SK-MEL-5 (cell line): ENCODE results near the gene PKLR. TPM values are rescaled to one million over a fixed set of nuclear protein-coding genes. Genes with fewer than 3 reads are reported as not detected.
"Not testable (repeated sequence)": the region's sequence is repeated elsewhere in the genome, so short reads cannot be mapped to it uniquely, and the experiment has no call there.

ENCODE experiments used
- DNase-seq: peaks from one replicate; pipeline ENCODE4 v3.0.0-alpha.2; 2016; ENCODE audit warnings: low read depth, low spot score
- in situ Hi-C: cut with HindIII; loops from 2 replicates; pipeline ENCODE4 v1.10.0; 2016; ENCODE audit warnings: low sequenced_read_pairs, high pct_unique_total_duplicates, low pct_unique_long_range_greater_than_20kb
- polyA plus RNA-seq, 2 experiments: library from polyadenylated mRNA; depleted of rRNA; stranded (reverse); fragments of >200 nt; gene quantifications; 2 replicates each; pipeline ENCODE4 v1.2.3, GENCODE V29; 2015
- total RNA-seq: library from RNA; depleted of rRNA; stranded (reverse); fragments of >200 nt; shearing (Covaris generic); gene quantifications from 2 replicates; pipeline ENCODE4 v1.2.3, GENCODE V29; 2014; rRNA removed

PKLR gene
- 0.11 TPM in 1 of 2 replicates, not detected in the other for total RNA-seq
- 0.05 TPM in 1 of 2 replicates, not detected in the other for polyA plus RNA-seq (2015; cell fraction: cytosol; rRNA removed)
- polyA plus RNA-seq (2015; cell fraction: nucleus; rRNA removed): not detected in 2 replicates

DNA sequence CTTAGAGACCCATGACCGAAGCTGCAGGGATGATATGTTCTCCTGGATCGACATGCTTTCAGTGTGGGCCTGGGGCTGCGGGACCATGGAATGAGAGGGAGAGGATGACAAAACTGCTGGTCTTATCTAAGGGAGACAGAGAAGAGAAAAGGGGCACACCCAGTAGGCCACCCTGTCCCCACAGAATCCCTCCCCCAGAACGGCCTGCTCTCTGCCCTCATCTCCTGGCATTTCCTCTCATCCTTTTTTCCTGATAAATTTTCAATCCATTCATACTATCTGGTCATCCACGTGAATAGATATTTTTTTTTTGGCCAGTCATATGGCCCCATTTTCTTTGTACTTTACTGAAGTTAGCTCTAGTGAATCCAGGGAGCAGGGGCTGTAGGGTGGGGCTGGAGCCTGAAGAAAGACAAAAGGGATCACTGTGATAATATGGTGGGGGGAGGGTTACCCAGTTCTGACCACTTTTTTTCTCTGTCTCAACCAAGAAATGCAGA is at the start of gene PKLR:
TSS of gene PKLR (minus strand) at position 97 of the 500 bp plus-strand sequence. CDS start at position 54, 43 bp downstream.
- DNase-seq: no peak
- in situ Hi-C loops: no loop called here

DNA sequence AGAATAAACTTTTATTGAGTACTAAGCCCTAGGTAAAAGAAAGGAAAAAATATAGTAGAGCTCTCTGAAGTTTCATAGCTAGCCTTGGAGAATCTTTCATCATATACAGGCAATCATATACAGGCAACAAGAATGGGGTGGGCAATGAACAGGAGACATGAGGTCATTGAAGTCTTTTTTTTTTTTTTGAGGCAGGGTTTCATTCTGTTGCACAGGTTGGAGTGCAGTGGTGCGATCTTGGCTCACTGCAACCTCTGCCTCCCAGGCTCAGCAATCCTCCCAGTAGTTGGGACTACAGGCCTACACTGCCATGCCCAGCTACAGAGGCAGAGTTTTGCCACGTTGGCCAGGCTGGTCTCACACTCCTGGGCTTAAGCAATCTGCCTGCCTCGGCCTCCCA is 41.6 kb upstream of the PKLR start:
- in situ Hi-C loops: no loop called here
- no peak for DNase-seq

DNA sequence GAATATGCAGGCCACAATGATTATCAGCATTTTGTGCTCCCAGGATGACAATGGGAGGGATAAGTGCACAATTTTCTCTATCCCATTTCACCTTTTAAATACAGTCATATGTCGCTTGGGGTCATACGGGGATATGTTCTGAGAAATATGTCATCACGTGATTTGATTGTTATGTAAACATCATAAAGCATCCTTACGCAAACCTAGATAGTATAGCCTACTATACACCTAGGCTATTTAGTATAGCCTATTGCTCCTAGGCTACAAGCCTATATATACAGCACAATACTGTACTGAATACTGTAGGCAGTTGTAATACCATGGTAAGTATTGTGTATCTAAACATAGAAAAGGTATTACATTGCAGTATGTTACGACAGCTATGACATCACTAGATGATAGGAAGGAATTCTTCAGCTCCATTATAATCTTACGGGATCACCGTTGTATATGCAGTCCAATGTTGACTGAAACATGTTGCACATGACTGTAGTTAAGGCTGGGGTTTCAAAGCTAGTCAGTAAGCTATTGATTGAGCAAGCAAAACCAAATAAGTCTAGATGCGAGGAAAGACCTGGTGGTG is 38.4 kb upstream of the PKLR start:
- DNase-seq: no peak
- in situ Hi-C loops: no loop called here

DNA sequence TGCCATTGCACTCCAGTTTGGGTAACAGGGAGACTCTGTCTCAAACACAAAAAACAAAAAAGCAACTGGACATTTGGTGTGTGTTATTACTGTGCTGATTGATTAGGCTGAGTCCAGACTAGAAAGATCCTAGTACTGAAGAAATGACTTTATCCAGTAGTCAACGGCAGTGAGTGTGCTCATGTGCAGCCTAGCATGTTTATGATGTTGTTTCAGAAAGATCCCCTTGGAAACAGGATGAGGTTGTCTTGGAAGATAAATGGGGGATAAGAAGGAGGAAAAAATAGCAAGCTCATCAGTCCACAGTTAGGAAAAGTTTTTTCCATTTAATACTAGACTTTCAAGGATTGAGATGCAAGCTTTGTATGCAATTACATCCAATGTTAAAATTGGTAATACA is 33.7 kb upstream of the PKLR start:
- no peak for DNase-seq
- in situ Hi-C loops: no loop called here

DNA sequence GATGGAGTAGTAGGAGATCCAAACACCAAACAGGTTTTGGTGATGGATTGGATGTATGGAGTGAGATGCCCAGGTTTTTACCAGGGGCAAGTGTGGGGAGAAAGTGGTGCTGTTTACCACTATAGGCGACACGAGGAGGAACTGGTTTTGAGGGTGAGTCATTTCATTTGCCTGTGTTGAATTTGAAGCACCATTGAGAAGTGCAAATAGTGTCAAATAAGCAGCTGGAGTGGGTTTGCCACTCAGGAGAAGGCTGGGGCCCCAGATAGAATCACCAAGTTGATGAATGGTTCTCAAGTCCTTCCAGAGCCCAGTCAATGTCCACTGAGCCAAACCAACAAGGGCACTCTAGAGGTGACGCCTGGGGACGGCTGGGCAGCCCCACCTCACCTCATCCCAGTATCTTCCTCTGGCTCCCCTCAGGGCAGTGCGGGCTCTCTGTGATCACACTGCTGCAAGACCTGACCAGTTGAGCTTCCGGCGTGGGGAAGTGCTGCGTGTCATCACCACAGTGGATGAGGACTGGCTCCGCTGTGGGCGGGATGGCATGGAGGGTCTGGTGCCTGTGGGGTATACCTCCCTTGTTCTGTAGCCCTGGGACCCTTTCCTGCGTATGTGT is 28.9 kb upstream of the PKLR start:
- in situ Hi-C loops: no loop called here
- no peak for DNase-seq

DNA sequence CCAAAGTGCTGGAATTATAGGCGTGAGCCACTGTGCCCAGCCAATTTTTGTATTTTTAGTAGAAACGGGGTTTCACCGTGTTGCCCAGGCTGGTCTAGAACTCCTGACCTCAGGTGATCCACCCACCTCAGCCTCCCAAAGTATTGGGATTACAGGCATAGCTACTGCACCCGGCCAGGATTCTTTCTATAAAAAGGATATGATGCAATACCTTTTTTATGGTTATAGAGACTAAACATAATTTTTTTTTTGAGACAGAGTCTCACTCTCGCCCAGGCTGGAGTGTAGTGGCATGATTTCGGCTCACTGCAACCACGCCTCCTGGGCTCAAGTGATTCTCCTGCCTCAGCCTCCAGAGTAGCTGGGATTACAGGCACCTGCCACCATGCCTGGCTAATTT is 27.6 kb upstream of the PKLR start:
- DNase-seq, in situ Hi-C loops: not testable (repeated sequence)

DNA sequence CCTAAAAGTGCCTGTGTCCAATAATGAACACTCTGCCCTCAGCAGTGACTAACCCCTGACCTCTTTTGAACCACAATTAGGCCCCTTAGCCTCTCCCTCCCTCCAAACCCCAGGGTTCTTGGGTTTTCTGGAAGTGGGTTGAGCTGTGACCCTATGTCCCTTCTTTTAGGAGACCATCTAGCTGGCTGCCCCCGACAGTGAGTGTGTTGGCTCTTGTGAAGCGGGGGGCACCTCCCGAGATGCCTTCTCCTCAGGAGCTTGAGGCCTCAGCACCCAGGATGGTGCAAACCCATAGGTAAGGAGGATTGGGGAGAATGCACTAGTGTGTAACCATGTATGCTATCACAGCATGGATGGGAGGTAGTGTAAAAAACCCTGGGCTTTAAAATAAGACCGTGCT is 26.7 kb upstream of the PKLR start:
- in situ Hi-C loops: no loop called here

DNA sequence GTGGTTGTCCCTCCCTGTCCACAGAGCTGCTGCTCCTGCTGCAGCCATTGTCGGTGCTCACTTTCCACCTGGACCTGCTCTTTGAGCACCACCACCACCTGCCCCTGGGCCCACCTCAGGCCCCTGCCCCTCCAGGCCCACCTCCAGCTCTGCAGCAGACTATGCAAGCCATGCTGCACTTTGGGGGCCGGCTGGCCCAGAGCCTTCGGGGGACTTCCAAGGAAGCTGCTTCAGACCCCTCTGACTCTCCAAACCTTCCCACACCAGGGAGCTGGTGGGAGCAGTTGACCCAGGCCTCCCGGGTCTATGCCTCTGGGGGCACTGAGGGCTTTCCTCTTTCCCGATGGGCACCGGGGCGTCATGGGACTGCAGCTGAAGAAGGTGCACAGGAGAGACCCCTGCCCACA is 25.4 kb upstream of the PKLR start:
- in situ Hi-C loops: no loop called here
- no peak for DNase-seq

More for the DNA sequence above, 26.7 kb upstream of the PKLR start:
- no peak for DNase-seq

DNA sequence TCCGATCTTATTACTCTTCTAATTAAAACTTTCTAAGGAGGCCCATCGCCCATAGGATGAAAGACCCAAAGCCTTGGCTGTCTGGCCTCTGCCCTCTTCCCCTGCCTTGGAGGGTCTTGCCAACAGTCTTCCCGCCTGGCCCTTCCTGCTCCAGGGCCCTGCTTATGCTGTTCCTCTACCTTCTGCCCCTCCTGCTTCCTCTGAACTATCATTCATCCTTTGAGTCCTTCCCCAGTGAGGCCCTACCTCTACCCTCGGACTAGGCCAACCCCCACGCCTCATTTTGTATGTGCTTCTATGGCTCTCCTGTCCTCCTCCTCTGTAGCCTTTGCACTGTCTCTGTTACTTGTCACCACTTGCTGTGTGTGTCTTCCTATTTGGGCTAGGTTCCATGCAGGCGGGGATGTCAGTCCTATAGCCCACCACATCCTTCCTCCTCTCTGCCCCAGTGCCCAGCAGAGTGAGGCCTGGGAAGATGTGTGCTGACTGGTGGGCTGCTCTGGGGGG is 24.8 kb upstream of the PKLR start:
- in situ Hi-C loops: no loop called here
- DNase-seq: no peak

DNA sequence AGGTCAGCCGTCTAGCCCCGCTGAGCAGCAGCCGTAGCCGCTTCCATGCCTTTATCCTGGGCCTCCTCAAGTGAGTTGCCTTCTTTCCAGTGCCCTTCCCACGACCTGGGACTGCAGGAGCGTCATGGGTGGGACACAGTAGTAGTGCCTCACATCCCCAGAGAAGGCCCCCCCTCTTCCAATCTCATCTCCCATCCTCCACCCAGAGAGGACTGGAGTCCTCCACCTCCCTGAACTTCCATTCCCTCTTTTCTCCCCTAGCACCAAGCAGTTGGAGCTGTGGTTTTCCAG is 24.3 kb upstream of the PKLR start:
- DNase-seq: no peak
- in situ Hi-C loops: no loop called here

DNA sequence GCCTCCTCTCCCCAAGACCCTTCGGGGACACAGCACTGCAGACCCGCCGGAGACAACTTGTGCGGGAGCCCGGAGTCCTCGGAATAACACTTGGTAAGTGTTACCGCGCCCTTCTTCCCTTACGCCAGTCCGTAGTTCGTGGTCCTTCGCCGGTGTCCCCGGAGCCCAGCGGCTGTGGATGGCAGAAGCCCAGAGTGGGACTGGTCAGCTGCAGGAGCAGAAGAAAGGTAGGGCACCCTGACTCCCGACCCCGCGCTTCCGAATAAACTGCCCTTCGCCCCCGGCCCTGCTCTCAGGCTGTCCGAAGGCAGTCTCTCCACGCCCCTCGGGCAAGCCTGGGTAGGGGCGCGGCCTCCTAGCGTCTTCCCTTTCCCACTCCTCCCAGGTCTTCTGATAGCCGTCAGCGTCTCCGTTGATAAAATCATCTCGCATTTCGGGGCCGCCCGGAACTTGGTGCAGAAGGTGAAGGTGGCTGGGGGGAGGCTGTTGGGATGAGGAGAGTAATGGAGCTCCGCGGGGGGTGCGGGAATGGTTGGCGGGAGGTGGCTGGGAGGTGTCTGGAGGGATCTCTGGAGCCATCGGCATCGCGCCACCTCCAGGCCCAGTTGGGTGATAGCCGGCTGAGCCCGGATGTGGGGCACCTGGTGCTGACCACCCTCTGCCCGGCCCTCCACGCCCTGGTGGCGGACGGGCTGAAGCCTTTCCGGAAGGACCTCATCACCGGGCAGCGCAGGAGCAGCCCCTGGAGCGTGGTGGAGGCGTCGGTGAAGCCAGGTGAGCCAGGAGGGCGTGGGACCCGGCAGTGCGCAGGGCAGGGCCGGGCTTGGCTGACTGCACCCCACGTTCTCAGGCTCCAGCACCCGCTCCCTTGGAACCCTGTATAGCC is 23.7 kb upstream of the PKLR start:
- in situ Hi-C loops: no loop called here
- peak; percentile 55 for DNase-seq

DNA sequence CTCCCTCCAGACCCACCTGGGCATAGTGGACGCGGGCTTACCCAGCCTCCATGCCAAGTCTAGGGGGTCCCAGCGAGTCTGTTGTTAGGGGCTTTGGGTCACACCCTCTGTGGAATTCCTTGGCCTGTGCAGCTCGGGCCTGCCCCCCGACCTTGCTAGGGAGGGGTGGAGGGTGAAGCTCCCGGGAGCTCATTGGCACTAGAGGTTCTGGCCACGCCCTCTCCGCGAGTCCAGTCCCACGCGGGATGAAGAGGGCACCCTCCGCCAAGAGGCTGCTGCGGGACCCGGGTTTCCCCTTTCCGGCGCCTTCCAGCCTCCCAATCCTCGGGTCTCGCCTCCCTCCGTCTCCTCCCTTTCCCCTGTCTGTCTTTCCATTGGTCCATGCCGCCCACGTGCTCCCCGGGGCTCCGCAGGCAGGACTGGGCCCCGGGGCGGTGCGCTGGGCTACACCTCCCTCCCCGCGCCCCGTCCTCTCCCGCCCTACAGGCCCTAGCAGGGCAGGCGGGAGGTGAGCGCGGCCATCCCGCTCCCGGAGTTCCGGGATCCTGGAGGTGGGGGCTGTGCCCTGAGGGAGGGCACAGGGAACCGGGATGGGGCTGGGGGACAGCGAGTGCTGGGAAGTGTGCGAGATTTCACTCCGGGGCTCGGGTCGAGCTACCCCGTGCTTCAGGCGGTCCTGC is 22.9 kb upstream of the PKLR start:
- peak; percentile 95 for DNase-seq
- in situ Hi-C loops: no loop called here

DNA sequence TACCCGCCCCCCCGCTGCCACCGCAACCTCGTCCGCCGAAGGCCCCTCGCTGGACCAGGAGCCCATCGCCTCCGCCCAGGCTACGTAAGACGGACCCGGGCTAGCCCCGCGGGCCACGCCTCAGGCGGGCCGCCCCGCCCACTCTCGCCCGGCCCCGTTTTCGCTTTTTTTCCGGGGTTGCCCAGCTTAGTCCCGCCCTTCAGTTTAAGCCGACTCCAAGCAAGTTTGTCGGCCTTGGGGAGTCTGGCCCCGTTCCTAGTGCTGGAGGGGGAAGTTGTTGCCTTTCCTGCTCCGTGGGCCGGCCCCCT is 22.4 kb upstream of the PKLR start:
- peak; percentile 67 for DNase-seq
- in situ Hi-C loops: no loop called here

DNA sequence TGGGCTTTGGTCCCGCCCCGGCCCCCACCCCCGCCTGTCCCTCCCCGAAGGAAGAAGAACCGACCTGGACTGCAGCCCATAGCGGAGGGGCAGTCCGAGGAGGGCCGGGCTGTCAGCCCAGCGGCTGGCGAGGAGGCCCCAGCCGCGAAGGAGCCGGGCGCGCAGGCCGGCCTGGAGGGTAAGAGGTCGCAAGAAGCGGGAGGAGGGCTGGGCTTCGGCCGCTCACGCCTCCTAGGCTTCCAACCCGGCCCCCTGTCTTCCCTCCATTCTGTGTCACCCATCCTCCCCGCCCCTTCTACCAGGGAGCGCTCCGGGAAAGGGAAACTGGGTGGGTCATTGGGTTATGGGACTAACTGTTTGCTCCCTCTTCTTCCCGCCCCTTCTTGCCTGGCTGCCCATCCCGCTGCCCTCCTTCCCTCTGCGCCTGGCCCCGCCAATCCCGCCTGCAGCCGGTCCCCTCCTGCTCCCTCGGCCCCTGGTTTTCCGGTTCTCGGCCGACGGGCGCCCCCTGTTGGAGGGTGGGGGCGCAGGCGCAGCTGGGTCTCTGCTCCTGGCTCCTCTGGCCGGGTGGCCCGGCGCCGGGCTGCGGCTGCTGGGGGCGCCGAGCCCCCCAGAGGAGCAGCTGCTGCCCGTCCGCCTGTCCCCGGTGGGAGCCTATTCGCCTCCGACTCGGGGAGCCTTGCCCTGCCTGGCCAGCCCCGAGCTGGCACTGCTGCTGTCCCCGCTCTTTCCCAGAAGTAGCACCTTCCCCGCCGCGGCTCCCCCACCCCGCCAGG is 21.9 kb upstream of the PKLR start:
- DNase-seq: peak; percentile 94
- in situ Hi-C loops: no loop called here

DNA sequence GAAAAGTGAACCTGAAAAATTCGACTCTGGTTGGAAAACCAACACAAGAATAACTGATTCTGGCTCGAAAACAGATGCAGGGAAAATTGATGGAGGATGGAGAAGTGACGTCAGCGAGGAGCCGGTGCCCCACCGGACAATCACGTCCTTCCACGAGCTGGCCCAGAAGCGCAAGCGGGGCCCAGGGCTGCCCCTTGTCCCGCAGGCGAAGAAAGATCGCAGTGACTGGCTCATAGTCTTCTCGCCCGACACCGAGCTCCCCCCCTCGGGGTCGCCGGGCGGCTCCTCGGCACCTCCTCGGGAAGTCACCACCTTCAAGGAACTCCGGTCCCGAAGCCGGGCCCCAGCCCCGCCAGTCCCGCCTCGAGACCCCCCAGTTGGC is 21.3 kb upstream of the PKLR start:
- DNase-seq: peak; percentile 30
- in situ Hi-C loops: no loop called here

DNA sequence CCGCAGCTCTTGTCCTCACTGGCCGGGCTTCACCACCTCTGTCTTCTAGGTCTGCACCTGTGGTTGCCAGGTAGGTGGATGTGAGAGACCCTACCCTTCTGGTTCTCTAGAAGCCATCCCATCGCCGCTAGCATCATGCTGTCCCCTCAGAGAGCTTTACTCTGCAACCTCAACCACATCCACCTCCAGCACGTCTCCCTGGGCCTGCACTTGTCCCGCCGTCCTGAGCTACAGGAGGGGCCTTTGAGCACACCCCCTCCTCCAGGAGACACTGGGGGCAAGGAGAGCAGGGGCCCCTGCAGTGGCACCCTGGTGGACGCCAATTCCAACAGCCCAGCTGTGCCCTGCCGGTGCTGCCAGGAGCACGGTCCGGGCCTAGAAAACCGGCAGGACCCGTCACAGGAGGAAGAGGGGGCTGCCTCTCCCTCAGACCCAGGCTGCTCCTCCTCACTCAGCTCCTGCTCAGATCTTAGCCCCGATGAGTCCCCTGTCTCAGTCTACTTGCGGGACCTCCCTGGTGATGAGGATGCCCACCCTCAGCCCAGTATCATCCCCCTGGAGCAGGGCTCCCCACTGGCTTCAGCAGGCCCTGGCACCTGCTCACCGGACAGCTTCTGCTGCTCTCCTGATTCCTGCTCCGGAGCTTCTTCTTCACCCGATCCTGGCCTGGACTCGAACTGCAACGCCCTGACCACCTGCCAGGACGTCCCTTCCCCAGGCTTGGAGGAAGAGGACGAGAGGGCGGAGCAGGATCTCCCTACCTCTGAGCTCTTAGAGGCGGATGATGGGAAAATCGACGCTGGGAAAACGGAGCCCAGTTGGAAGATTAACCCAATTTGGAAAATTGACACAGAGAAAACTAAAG is 20.6 kb upstream of the PKLR start:
- in situ Hi-C loops: no loop called here

More for the DNA sequence above, 20.6 kb upstream of the PKLR start:
- DNase-seq: no peak
